GM12801 (cell line): ENCODE results near the gene PAWR.

ENCODE experiments used
- CTCF ChIP-seq: IDR thresholded peaks from one replicate; pipeline ENCODE4 v1.5.1; 2011; ENCODE audit warnings: control low read depth; ENCODE audit not compliant: insufficient read length; ENCODE audit errors: extremely low read depth

PAWR gene

GRCh38 chr12:79690638-79691510, at the start of gene PAWR:
PAWR (minus strand) TSS chr12:79690964; CDS start chr12:79690244, 720 bp downstream.
- TF ChIP-seq CTCF = no peak

DNA sequence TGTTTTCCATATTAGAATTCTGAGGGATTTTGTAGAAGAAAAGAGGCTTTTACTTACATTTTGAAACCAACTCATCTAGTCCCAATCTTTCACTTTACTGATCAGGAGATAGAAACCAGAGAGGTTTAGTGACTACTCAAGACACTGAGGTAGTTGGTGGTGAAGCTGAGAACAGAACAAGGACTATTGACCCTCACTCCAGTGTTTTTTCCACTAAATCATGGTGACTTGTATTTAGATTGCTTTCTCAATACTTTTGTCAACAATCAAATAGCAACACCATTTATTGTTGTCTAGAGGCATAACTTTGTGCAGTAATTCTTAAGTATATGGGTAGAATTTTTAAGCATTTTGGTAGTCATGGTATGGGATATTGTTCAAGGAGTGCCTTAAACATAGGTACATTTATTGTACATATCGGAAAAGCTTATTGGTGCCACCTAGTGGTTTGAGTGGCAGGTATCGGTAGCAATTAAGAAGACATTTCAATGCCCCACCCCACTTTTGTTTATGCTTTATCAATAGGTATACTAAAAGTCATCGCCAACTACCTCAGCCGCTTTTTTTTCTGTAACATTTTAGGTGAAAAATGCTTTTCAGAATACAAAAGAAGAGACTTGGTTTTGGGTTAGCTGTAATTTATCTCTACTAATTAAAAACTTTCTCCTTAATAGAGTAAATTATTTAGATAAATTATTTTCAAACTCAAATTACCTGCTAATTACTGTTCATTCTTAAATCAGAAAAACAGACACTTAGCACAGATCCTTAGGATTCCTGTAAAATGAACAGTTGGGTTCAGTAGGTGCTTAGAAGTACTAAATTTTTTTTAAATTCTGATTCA, 47.3 kb upstream of the PAWR start:
- no peak for TF ChIP-seq CTCF

DNA sequence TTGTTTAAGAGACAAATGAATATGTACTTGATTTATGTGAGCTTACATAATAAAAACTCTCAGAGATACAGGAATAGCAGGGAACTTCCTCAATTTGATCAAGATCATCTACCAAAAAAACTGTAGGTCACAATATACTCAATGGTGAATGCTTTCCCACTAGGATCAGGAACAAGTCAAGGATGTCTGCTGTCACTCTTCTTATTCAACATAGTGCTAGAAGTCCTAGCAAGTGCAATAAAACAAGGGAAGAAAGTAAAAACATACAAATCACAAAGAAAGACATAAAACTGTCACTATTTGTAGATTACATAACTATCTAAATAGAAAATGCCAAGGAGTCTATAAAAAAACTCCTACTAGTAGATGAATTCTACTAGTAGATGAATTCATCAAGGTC, 41.9 kb upstream of the PAWR start:
- no peak for TF ChIP-seq CTCF

DNA sequence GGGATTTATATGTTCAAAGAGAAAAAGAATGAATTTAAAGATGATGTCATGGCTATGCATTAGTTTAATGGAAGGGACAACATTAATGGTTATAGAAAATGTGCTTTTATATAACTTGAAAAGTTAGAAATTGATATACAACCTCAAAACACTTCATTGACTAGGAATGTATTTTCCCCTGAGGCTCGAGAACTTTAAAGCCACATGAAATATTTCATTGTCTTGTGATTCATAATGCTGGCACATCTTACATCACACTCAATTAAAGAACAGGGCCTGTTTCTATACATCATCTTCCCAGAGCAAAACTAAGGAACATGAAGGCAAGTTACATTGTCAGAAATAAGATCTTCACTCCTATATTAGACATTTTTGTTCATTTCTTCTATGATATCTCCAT, 35.2 kb upstream of the PAWR start:
- TF ChIP-seq CTCF = no peak

- no peak for TF ChIP-seq CTCF
Observed at GRCh38 chr12:79717006-79717405, 26.2 kb upstream of the PAWR start.

- no peak for TF ChIP-seq CTCF
Observed at GRCh38 chr12:79715308-79715707, 24.5 kb upstream of the PAWR start.

GRCh38 chr12:79710707-79711483, 20.1 kb upstream of the PAWR start:
- TF ChIP-seq CTCF = no peak
